Stimulated activated CD4-positive, alpha-beta T cell treated with anti-CD3 and anti-CD28 coated beads, Interleukin-15, amount 100 ng/mL, for 48 hours (primary cell): ENCODE results near the gene DMAC2.
"Not testable (repeated sequence)": the region's sequence is repeated elsewhere in the genome, so short reads cannot be mapped to it uniquely, and the experiment has no call there.

Experiments used
- DNase-seq, 2 donors: peaks; one replicate each; pipeline ENCODE4 v3.0.0-alpha.2; 2020; ENCODE audit warnings: low read depth in 2 of 2

The DMAC2 gene

GRCh38 chr19:41422456-41422855 is 17.3 kb downstream of the DMAC2 start:
- DNase-seq = no peak

- DNase-seq = no peak
Measured at GRCh38 chr19:41421973-41422372, 17.7 kb downstream of the DMAC2 start.

GRCh38 chr19:41421314-41421713 is 18.4 kb downstream of the DMAC2 start:
- no peak for DNase-seq

GRCh38 chr19:41420101-41420880 is 19.4 kb downstream of the DMAC2 start:
- DNase-seq = no peak

GRCh38 chr19:41416194-41416674 is 23.5 kb downstream of the DMAC2 start:
- DNase-seq = no peak

GRCh38 chr19:41415154-41415571 is 24.5 kb downstream of the DMAC2 start:
- DNase-seq = no peak

- no peak for DNase-seq
Measured at GRCh38 chr19:41414461-41414860, 25.3 kb downstream of the DMAC2 start.

GRCh38 chr19:41413947-41414346 is 25.8 kb downstream of the DMAC2 start:
- DNase-seq = no peak

GRCh38 chr19:41412953-41413352 is 26.8 kb downstream of the DMAC2 start:
- DNase-seq = no peak

- DNase-seq = no peak
Measured at GRCh38 chr19:41411968-41412265, 27.8 kb downstream of the DMAC2 start.

- no peak for DNase-seq
Measured at GRCh38 chr19:41411100-41411967, 28.4 kb downstream of the DMAC2 start.

- no peak for DNase-seq
Measured at GRCh38 chr19:41410336-41411054, 29.2 kb downstream of the DMAC2 start.

GRCh38 chr19:41409288-41409687 is 30.4 kb downstream of the DMAC2 start:
- no peak for DNase-seq

GRCh38 chr19:41408846-41409245 is 30.9 kb downstream of the DMAC2 start:
- DNase-seq = not testable (repeated sequence)

GRCh38 chr19:41408256-41408655 is 31.5 kb downstream of the DMAC2 start:
- DNase-seq = no peak

GRCh38 chr19:41407271-41407670 is 32.4 kb downstream of the DMAC2 start:
- no peak for DNase-seq

GRCh38 chr19:41405776-41406175 is 33.9 kb downstream of the DMAC2 start:
- no peak for DNase-seq

GRCh38 chr19:41403181-41403970 is 36.3 kb downstream of the DMAC2 start:
- DNase-seq = no peak

GRCh38 chr19:41402010-41402409 is 37.7 kb downstream of the DMAC2 start:
- no peak for DNase-seq

- no peak for DNase-seq
Measured at GRCh38 chr19:41401483-41401882, 38.2 kb downstream of the DMAC2 start.

GRCh38 chr19:41399525-41399924 is 40.2 kb downstream of the DMAC2 start:
- DNase-seq = no peak
